ENCODE measurements around the gene SRGAP3.

SRGAP3 gene

GRCh38 chr3:9251055-9251786 lies 1.8 kb upstream of the SRGAP3 start:
- no peak for DNase-seq (ENCODE audit: low spot score)

- no peak for DNase-seq (ENCODE audit: low spot score)
Observed at GRCh38 chr3:9250236-9250635, 790 bp upstream of the SRGAP3 start.

- DNase-seq (ENCODE audit: low spot score) = no peak
Observed at GRCh38 chr3:9248522-9249271, 749 bp downstream of the SRGAP3 start.

GRCh38 chr3:9247941-9248521 lies 1.4 kb downstream of the SRGAP3 start:
- no peak for DNase-seq (ENCODE audit: low spot score)

GRCh38 chr3:9247361-9247940 lies 2.0 kb downstream of the SRGAP3 start:
- DNase-seq (ENCODE audit: low spot score) = no peak

- DNase-seq (ENCODE audit: low spot score) = no peak
Observed at GRCh38 chr3:9246189-9246588, 3.3 kb downstream of the SRGAP3 start.

- no peak for DNase-seq (ENCODE audit: low spot score)
Observed at GRCh38 chr3:9244495-9245183, 4.8 kb downstream of the SRGAP3 start.

GRCh38 chr3:9241956-9242355 lies 7.5 kb downstream of the SRGAP3 start:
- no peak for DNase-seq (ENCODE audit: low spot score)

GRCh38 chr3:9239680-9240079 lies 9.8 kb downstream of the SRGAP3 start:
- no peak for DNase-seq (ENCODE audit: low spot score)

- no peak for DNase-seq (ENCODE audit: low spot score)
Observed at GRCh38 chr3:9238721-9239295, 10.6 kb downstream of the SRGAP3 start.

GRCh38 chr3:9238276-9238675 lies 11.2 kb downstream of the SRGAP3 start:
- DNase-seq (ENCODE audit: low spot score) = no peak

- DNase-seq (ENCODE audit: low spot score) = no peak
Observed at GRCh38 chr3:9233814-9234600, 15.4 kb downstream of the SRGAP3 start.

GRCh38 chr3:9233101-9233500 lies 16.3 kb downstream of the SRGAP3 start:
- no peak for DNase-seq (ENCODE audit: low spot score)

- DNase-seq (ENCODE audit: low spot score) = no peak
Observed at GRCh38 chr3:9231937-9232336, 17.5 kb downstream of the SRGAP3 start.

GRCh38 chr3:9231471-9231870 lies 18.0 kb downstream of the SRGAP3 start:
- no peak for DNase-seq (ENCODE audit: low spot score)

GRCh38 chr3:9231006-9231405 lies 18.4 kb downstream of the SRGAP3 start:
- DNase-seq (ENCODE audit: low spot score) = no peak

- DNase-seq (ENCODE audit: low spot score) = no peak
Observed at GRCh38 chr3:9230596-9230995, 18.9 kb downstream of the SRGAP3 start.

- no peak for DNase-seq (ENCODE audit: low spot score)
Observed at GRCh38 chr3:9229879-9230278, 19.6 kb downstream of the SRGAP3 start.

GRCh38 chr3:9229325-9229724 lies 20.1 kb downstream of the SRGAP3 start:
- DNase-seq (ENCODE audit: low spot score) = no peak

- peak; percentile 76 for DNase-seq (ENCODE audit: low spot score)
Observed at GRCh38 chr3:9226326-9226725, 23.1 kb downstream of the SRGAP3 start.

GRCh38 chr3:9225268-9225667 lies 24.2 kb downstream of the SRGAP3 start:
- no peak for DNase-seq (ENCODE audit: low spot score)
